Measurements from ENCODE around the gene AKAP6. TPM values are rescaled to one million over a fixed set of nuclear protein-coding genes. Genes with fewer than 3 reads are reported as not detected.

Gene AKAP6
- total RNA-seq, 1 experiment from 2014 or later = 1.9 TPM

DNA sequence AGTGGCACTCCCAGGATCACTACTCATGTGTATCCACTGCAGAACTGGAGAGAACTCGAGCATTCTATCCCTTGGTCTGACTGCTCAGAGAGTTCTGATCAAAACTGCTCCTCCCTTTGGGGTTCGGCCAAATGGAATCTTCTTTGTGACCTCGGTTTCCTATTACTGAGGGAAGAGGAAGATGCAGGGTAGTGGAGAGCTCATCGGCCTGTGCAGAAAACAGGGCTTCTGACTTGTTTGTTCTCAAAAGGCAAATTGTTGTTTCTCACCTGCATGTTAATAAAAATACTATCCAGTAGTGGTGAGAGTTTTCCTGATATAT is 17.1 kb upstream of the AKAP6 start (continued):
- TF ChIP-seq, protein P1, sequence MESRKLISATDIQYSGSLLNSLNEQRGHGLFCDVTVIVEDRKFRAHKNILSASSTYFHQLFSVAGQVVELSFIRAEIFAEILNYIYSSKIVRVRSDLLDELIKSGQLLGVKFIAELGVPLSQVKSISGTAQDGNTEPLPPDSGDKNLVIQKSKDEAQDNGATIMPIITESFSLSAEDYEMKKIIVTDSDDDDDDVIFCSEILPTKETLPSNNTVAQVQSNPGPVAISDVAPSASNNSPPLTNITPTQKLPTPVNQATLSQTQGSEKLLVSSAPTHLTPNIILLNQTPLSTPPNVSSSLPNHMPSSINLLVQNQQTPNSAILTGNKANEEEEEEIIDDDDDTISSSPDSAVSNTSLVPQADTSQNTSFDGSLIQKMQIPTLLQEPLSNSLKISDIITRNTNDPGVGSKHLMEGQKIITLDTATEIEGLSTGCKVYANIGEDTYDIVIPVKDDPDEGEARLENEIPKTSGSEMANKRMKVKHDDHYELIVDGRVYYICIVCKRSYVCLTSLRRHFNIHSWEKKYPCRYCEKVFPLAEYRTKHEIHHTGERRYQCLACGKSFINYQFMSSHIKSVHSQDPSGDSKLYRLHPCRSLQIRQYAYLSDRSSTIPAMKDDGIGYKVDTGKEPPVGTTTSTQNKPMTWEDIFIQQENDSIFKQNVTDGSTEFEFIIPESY (IDR thresholded peaks at IDR 0.05; ENCODE audit: extremely low read depth, insufficient replicate concordance, low read length) = no peak
- TF ChIP-seq POLR2A (IDR thresholded peaks at IDR 0.05; ENCODE audit: borderline replicate concordance, extremely low read depth, insufficient read depth, insufficient read length) (no peak), RAD21 (IDR thresholded peaks at IDR 0.05; ENCODE audit: low read depth) (no peak), SIN3A (IDR thresholded peaks at IDR 0.05; ENCODE audit: low read depth) (no peak), POLR2AphosphoS5 (IDR thresholded peaks at IDR 0.05; ENCODE audit: low read depth, low read length) (no peak), ZNF274 (IDR thresholded peaks at IDR 0.05; ENCODE audit: low read depth, low read length) (no peak)
- TF ChIP-seq, protein P2, sequence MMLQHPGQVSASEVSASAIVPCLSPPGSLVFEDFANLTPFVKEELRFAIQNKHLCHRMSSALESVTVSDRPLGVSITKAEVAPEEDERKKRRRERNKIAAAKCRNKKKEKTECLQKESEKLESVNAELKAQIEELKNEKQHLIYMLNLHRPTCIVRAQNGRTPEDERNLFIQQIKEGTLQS (IDR thresholded peaks at IDR 0.05) = no peak

DNA sequence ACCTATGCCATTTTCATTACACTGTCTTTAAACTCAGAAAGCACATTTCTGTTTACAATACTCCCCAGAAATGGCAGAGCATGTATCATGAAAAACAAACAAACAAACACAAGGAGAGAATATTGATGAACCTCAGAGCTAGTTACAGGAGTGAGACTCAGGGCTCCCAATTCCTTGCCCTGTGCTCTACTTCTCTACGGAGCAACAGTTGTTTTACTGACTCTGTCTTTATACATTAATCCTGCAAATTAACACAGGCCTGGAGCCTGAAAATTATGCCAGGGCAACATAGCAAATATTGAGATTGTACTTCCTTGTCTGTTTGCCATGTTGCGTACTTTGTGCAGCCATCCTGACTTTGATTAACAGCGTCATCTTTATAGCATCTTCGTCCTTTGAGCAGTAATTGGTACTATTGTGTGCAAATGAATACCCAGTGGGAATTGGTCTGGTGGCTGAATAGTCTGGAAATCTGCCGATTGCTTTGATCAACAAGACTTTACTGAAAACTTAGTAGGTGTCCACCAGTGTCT is 15.2 kb upstream of the AKAP6 start:
- CTCF ChIA-PET = no interaction called here
- Histone ChIP-seq H3K4me1 (ENCODE audit: control insufficient read depth in 1 of 2, insufficient read depth in 2 of 2, low read length in 2 of 2) (no peaks in the 10 kb centered on the region), H3K9me3 (ENCODE audit: control insufficient read depth in 1 of 2, insufficient read depth in 1 of 2, low read depth in 1 of 2, low read length in 2 of 2) (no peaks in the 10 kb centered on the region), H3K9ac (ENCODE audit: low read length) (no peak overlapping the region), H3K27ac (ENCODE audit: low read depth, low read length) (no peak overlapping the region), H3K27me3 (ENCODE audit: insufficient read depth, low read length) (no peaks in the 10 kb centered on the region), H3K4me2 (ENCODE audit: low read length) (no peak overlapping the region), H3K36me3 (ENCODE audit: control insufficient read depth in 1 of 2, insufficient read depth in 2 of 2, low read length in 2 of 2) (no peaks in the 10 kb centered on the region), H2AFZ (ENCODE audit: low read depth, low read length, poor library complexity, severe bottlenecking) (no peak overlapping the region), H3K79me2 (ENCODE audit: insufficient read depth, low read length) (no peaks in the 10 kb centered on the region), H3K4me3 (replicated peaks in 1 of 2; ENCODE audit: low read depth in 1 of 2, low read length in 2 of 2) (no peak overlapping the region), H3K9me2 (ENCODE audit: insufficient read depth) (no peaks in the 10 kb centered on the region), H4K20me1 (ENCODE audit: insufficient read depth) (no peaks in the 10 kb centered on the region)
- intact Hi-C loops (cut with micrococcal nuclease) = no loop called here
- DNase-seq (ENCODE audit: low read depth, low spot score) (no peak), ATAC-seq (no peak)
- POLR2A ChIA-PET = no interaction called here
- BruUV-seq (replicated peaks) = no TSS peak
- RAD21 ChIA-PET (ENCODE audit: low non-redundant PET in 1 of 2, low total read pairs in 2 of 2, uncharacterized antibody in 2 of 2, unreplicated experiment in 2 of 2) = no interaction called here
- TF ChIP-seq EZH2 (IDR thresholded peaks at IDR 0.05) = no peak
- TF ChIP-seq YY1 (IDR thresholded peaks at IDR 0.05; ENCODE audit: extremely low read depth, insufficient replicate concordance, low read depth, low read length) = no peak
- TF ChIP-seq, protein P3, sequence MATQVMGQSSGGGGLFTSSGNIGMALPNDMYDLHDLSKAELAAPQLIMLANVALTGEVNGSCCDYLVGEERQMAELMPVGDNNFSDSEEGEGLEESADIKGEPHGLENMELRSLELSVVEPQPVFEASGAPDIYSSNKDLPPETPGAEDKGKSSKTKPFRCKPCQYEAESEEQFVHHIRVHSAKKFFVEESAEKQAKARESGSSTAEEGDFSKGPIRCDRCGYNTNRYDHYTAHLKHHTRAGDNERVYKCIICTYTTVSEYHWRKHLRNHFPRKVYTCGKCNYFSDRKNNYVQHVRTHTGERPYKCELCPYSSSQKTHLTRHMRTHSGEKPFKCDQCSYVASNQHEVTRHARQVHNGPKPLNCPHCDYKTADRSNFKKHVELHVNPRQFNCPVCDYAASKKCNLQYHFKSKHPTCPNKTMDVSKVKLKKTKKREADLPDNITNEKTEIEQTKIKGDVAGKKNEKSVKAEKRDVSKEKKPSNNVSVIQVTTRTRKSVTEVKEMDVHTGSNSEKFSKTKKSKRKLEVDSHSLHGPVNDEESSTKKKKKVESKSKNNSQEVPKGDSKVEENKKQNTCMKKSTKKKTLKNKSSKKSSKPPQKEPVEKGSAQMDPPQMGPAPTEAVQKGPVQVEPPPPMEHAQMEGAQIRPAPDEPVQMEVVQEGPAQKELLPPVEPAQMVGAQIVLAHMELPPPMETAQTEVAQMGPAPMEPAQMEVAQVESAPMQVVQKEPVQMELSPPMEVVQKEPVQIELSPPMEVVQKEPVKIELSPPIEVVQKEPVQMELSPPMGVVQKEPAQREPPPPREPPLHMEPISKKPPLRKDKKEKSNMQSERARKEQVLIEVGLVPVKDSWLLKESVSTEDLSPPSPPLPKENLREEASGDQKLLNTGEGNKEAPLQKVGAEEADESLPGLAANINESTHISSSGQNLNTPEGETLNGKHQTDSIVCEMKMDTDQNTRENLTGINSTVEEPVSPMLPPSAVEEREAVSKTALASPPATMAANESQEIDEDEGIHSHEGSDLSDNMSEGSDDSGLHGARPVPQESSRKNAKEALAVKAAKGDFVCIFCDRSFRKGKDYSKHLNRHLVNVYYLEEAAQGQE (IDR thresholded peaks at IDR 0.05; ENCODE audit: low read depth) = no peak
- TF ChIP-seq SRF (IDR thresholded peaks at IDR 0.05; ENCODE audit: low read depth) = no peak
- TF ChIP-seq JUND (IDR thresholded peaks at IDR 0.05) = no peak
- no peak for TF ChIP-seq CBX3 (IDR thresholded peaks at IDR 0.05; ENCODE audit: low read depth)
- TF ChIP-seq POLR2AphosphoS5 (IDR thresholded peaks at IDR 0.05; ENCODE audit: low read depth, low read length) = no peak
- TF ChIP-seq, protein P4, sequence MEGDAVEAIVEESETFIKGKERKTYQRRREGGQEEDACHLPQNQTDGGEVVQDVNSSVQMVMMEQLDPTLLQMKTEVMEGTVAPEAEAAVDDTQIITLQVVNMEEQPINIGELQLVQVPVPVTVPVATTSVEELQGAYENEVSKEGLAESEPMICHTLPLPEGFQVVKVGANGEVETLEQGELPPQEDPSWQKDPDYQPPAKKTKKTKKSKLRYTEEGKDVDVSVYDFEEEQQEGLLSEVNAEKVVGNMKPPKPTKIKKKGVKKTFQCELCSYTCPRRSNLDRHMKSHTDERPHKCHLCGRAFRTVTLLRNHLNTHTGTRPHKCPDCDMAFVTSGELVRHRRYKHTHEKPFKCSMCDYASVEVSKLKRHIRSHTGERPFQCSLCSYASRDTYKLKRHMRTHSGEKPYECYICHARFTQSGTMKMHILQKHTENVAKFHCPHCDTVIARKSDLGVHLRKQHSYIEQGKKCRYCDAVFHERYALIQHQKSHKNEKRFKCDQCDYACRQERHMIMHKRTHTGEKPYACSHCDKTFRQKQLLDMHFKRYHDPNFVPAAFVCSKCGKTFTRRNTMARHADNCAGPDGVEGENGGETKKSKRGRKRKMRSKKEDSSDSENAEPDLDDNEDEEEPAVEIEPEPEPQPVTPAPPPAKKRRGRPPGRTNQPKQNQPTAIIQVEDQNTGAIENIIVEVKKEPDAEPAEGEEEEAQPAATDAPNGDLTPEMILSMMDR (IDR thresholded peaks at IDR 0.05 in 2 of 3, conservative IDR thresholded peaks at IDR 0.05 in 1 of 3; ENCODE audit: borderline replicate concordance in 1 of 3, insufficient read depth in 1 of 3, low read depth in 2 of 3, low read length in 2 of 3) = no peak
- TF ChIP-seq EGR1 (IDR thresholded peaks at IDR 0.05; ENCODE audit: low read depth) = no peak
- TF ChIP-seq, protein P5, sequence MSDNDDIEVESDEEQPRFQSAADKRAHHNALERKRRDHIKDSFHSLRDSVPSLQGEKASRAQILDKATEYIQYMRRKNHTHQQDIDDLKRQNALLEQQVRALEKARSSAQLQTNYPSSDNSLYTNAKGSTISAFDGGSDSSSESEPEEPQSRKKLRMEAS (IDR thresholded peaks at IDR 0.05) = no peak
- TF ChIP-seq TCF7L2 (IDR thresholded peaks at IDR 0.05; ENCODE audit: borderline replicate concordance, extremely low read depth, insufficient read depth, insufficient read length) = no peak
- no peak for TF ChIP-seq EZH2phosphoT487 (IDR thresholded peaks at IDR 0.05; ENCODE audit: borderline replicate concordance)
- TF ChIP-seq, protein P2 (IDR thresholded peaks at IDR 0.05) = no peak
